NT2/D1 (cell line): ENCODE results near the gene USP35.
"Not testable (repeated sequence)": the region's sequence is repeated elsewhere in the genome, so short reads cannot be mapped to it uniquely, and the experiment has no call there.

Experiments
- YY1 ChIP-seq: IDR thresholded peaks from 2 replicates; pipeline ENCODE4 v1.6.1; 2011; ENCODE audit not compliant: insufficient read length, insufficient read depth
- ZNF274 ChIP-seq: IDR thresholded peaks from 2 replicates; pipeline ENCODE4 v1.6.1; 2011; ENCODE audit warnings: mild to moderate bottlenecking, low read depth, low read length

GRCh38 chr11:78222726-78223125, 34.0 kb downstream of the USP35 start:
- TF ChIP-seq ZNF274, YY1: not testable (repeated sequence)
